IMR-90 (cell line): ENCODE results near the gene AP4S1. TPM values are rescaled to one million over a fixed set of nuclear protein-coding genes. Genes with fewer than 3 reads are reported as not detected.

Experiments
- ATAC-seq: fragments of 200-7000 bp; cut with Tn5 transposase; 2 replicates; pipeline ENCODE4 v1.9.1; 2020; ENCODE audit warnings: low read depth, mild to moderate bottlenecking, moderate library complexity
- BruUV-seq: library from RNA; stranded (reverse); fragments of 400-500 nt; replicated peaks from 2 replicates; lab custom pipeline; 2021; lab: Mats Ljungman, UMichigan
- CTCF ChIA-PET: fragments of 300-600 bp; formaldehyde crosslinking; extraction: SDS; loops from one replicate; lab custom pipeline; 2021; ENCODE audit warnings: antibody characterized with exemption; lab: Yijun Ruan, JAX
- POLR2A ChIA-PET: fragments of 300-600 bp; sonication (Branson Sonifier 250); formaldehyde crosslinking; loops from one replicate; lab custom pipeline; 2022; ENCODE audit warnings: antibody characterized with exemption; ENCODE audit not compliant: unreplicated experiment; lab: Charles Lee
- DNase-seq: peaks from one replicate; pipeline ENCODE4 v3.0.0; 2013
- H2AFZ ChIP-seq: replicated peaks from 2 replicates; pipeline ENCODE3; 2013; ENCODE audit warnings: low read length, mild to moderate bottlenecking; ENCODE audit not compliant: poor library complexity
- H2AK5ac ChIP-seq: 2 replicates; pipeline ENCODE4 v1.6.1; 2013; ENCODE audit warnings: low read depth, low read length, inconsistent platforms
- H2AK9ac ChIP-seq: replicated peaks from 2 replicates; pipeline ENCODE3; 2013; ENCODE audit warnings: mild to moderate bottlenecking, low read depth, low read length, moderate library complexity; ENCODE audit not compliant: poor library complexity
- H2BK120ac ChIP-seq: 2 replicates; pipeline ENCODE4 v1.6.1; 2013; ENCODE audit warnings: low read depth, low read length, inconsistent platforms
- H2BK15ac ChIP-seq: 3 replicates; pipeline ENCODE4 v1.6.1; 2013; ENCODE audit warnings: low read depth, low read length, inconsistent platforms
- H2BK20ac ChIP-seq: 2 replicates; pipeline ENCODE4 v1.6.1; 2013; ENCODE audit warnings: low read depth, mild to moderate bottlenecking, inconsistent platforms, low read length, moderate library complexity
- H2BK5ac ChIP-seq: 2 replicates; pipeline ENCODE4 v1.6.1; 2013; ENCODE audit warnings: mild to moderate bottlenecking, low read depth, low read length, inconsistent platforms; ENCODE audit not compliant: poor library complexity, severe bottlenecking
- H3K14ac ChIP-seq: replicated peaks from 2 replicates; pipeline ENCODE4 v1.6.1; 2013; ENCODE audit warnings: low read depth, low read length, inconsistent platforms
- H3K18ac ChIP-seq: 2 replicates; pipeline ENCODE4 v1.6.1; 2013; ENCODE audit warnings: low read depth, low read length, control low read depth
- H3K23ac ChIP-seq: 2 replicates; pipeline ENCODE4 v1.6.1; 2013; ENCODE audit warnings: low read depth, low read length, inconsistent platforms
- H3K27ac ChIP-seq: 2 replicates; pipeline ENCODE4 v1.5.1; 2013; ENCODE audit warnings: mild to moderate bottlenecking, control low read depth, low read length; ENCODE audit not compliant: insufficient read depth
- H3K27me3 ChIP-seq: 2 replicates; pipeline ENCODE4 v1.6.1; 2013; ENCODE audit warnings: low read length; ENCODE audit not compliant: control insufficient read depth, insufficient read depth
- H3K36me3 ChIP-seq: 2 replicates; pipeline ENCODE4 v1.6.1; 2013; ENCODE audit warnings: low read length, mixed read lengths; ENCODE audit not compliant: control insufficient read depth, insufficient read depth
- H3K4ac ChIP-seq: 2 replicates; pipeline ENCODE4 v1.6.1; 2013; ENCODE audit warnings: low read depth, low read length, inconsistent platforms
- H3K4me1 ChIP-seq: 2 replicates; pipeline ENCODE4 v1.6.1; 2013; ENCODE audit warnings: low read length, mixed read lengths; ENCODE audit not compliant: control insufficient read depth, insufficient read depth
- H3K4me2 ChIP-seq: 2 replicates; pipeline ENCODE4 v1.6.1; 2013; ENCODE audit warnings: low read depth, mild to moderate bottlenecking, control low read depth, low read length, moderate library complexity
- H3K4me3 ChIP-seq: 2 replicates; pipeline ENCODE4 v1.5.1; 2013; ENCODE audit warnings: low read depth, mild to moderate bottlenecking, control low read depth, low read length, moderate library complexity; ENCODE audit not compliant: insufficient read depth
- H3K56ac ChIP-seq: 2 replicates; pipeline ENCODE4 v1.6.1; 2013; ENCODE audit warnings: low read length, inconsistent platforms; ENCODE audit not compliant: insufficient read depth; ENCODE audit errors: extremely low read depth
- H3K79me1 ChIP-seq, 2 experiments: 2 replicates each; pipeline ENCODE4 v1.6.1; 2013; ENCODE audit warnings: low read length in 2 of 2, inconsistent platforms in 1 of 2, low read depth in 1 of 2
- H3K9ac ChIP-seq: 2 replicates; pipeline ENCODE4 v1.6.1; 2013; ENCODE audit warnings: low read depth, low read length, control low read depth
- H3K9me1 ChIP-seq: 2 replicates; pipeline ENCODE4 v1.6.1; 2013; ENCODE audit warnings: low read length, inconsistent platforms; ENCODE audit not compliant: insufficient read depth
- H3K9me3 ChIP-seq: 2 replicates; pipeline ENCODE4 v1.6.1; 2013; ENCODE audit warnings: low read length; ENCODE audit not compliant: control insufficient read depth, insufficient read depth
- H4K20me1 ChIP-seq: 2 replicates; pipeline ENCODE4 v1.6.1; 2013; ENCODE audit warnings: low read length, inconsistent platforms; ENCODE audit not compliant: insufficient read depth
- H4K5ac ChIP-seq: 2 replicates; pipeline ENCODE4 v1.6.1; 2013; ENCODE audit warnings: mild to moderate bottlenecking, low read depth, low read length, control low read depth
- H4K8ac ChIP-seq, 2 experiments: 2 replicates each; pipeline ENCODE4 v1.6.1; 2013; ENCODE audit warnings: low read depth in 2 of 2, low read length in 2 of 2, control low read depth in 1 of 2, inconsistent platforms in 1 of 2
- H4K91ac ChIP-seq: 2 replicates; pipeline ENCODE4 v1.6.1; 2013; ENCODE audit warnings: low read depth, low read length, inconsistent platforms; ENCODE audit not compliant: insufficient read depth
- CHD1 ChIP-seq: IDR thresholded peaks from 2 replicates; pipeline ENCODE4 v1.6.1; 2012; ENCODE audit warnings: low read depth, low read length, improper control_type of control experiment
- FOS ChIP-seq: fragments of 150-350 bp; IDR thresholded peaks from 2 replicates; pipeline ENCODE4 v1.6.1; 2016; ENCODE audit warnings: low read depth, low read length
- SMC3 ChIP-seq: fragments of 150-350 bp; IDR thresholded peaks from 2 replicates; pipeline ENCODE4 v1.6.1; 2016; ENCODE audit warnings: low read depth, mild to moderate bottlenecking, antibody characterized with exemption, low read length, moderate library complexity
- WGBS, 2 experiments: methylation state at CpG; one replicate each; pipeline versions ENCODE4 v1.1.5 to v1.1.7; 2013; ENCODE audit warnings: missing lambda C conversion rate in 2 of 2; ENCODE audit not compliant: insufficient read length in 1 of 2; ENCODE audit errors: extremely low coverage in 2 of 2; 5-methylcytosine and 5-hydroxymethylcytosine counted together
- dilution Hi-C: fragments of 300-500 bp; cut with HindIII; formaldehyde crosslinking; loops from one replicate; pipeline ENCODE4 v1.14.3; 2018; ENCODE audit warnings: low sequenced_read_pairs; ENCODE audit not compliant: unreplicated experiment
- in situ Hi-C: fragments of 300-500 bp; cut with MboI; formaldehyde crosslinking; loops from 3 replicates; pipeline ENCODE4 v1.14.3; 2019; ENCODE audit warnings: low sequenced_read_pairs, inconsistent platforms, mixed read lengths
- intact Hi-C: fragments of 100-400 bp; cut with micrococcal nuclease; formaldehyde crosslinking; loops from 2 replicates; pipeline ENCODE4 v1.10.0; 2022
- polyA plus RNA-seq, 3 experiments: library from polyadenylated mRNA; depleted of rRNA; stranded (reverse); fragments of >200 nt; gene quantifications; 2 replicates each; pipeline ENCODE4 v1.2.3, GENCODE V29; 2012; ENCODE audit warnings: low replicate concordance in 1 of 3
- total RNA-seq: library from RNA; depleted of rRNA; stranded (reverse); fragments of >200 nt; gene quantifications from 2 replicates; pipeline ENCODE4 v1.2.3, GENCODE V29; 2012
- TF ChIP-seq, protein P1 (sequence below): fragments of 150-350 bp; IDR thresholded peaks from 2 replicates; pipeline ENCODE4 v1.6.1; 2017; ENCODE audit warnings: mild to moderate bottlenecking, antibody characterized with exemption, low read length, low read depth
- TF ChIP-seq, protein P2 (sequence below): fragments of 150-350 bp; IDR thresholded peaks from 2 replicates; pipeline ENCODE4 v1.6.1; 2016; ENCODE audit warnings: low read depth, mild to moderate bottlenecking, low read length, moderate library complexity, borderline replicate concordance

AP4S1 gene
- total and polyA plus RNA-seq, 2 of the 4 experiments (the other 2 are of a cell fraction): 2.7 to 4.5 TPM

DNA sequence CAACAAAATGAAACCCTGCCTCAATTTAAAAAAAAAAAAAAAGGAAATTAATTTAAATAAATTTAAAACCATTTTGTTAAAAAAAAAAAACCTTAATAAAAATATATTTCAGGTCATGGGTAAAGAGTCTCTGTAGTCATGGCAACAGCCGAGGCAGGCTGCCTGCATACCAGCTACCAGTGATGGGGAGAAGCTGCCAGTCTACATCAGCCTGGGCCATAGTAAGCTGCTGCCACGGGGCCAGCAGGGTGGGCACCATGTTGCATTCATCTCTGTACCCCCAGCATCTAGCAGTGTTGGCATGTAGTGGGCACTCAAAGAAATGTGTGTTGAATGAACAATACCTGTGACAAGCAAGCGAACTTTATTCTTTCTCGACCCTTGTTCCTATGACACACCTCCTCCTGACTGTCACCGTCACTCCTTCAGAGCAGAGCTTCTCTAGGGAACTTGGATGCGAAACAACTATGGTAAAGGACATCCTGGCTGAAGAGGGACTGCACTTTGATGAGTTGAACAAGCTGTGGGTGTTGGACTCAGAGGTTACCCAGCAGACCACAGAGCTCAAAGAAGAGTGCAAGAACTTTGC lies 7.3 kb upstream of the AP4S1 start:
- H4K20me1 ChIP-seq: peaks cover 76% of the 10 kb centered on the region
- H2BK20ac ChIP-seq: no peak overlapping the region
- no CpG with 5 or more reads among the region's 6 CpGs for WGBS, 2 experiments
- dilution Hi-C loops: no loop called here
- in situ Hi-C loops: no loop called here
- no peaks in the 10 kb centered on the region for H3K27me3 ChIP-seq
- H3K9ac ChIP-seq: no peak overlapping the region
- no peak overlapping the region for H3K4me2 ChIP-seq
- H3K36me3 ChIP-seq: peaks cover 9% of the 10 kb centered on the region
- H2AK9ac ChIP-seq: no peak overlapping the region
- H3K9me3 ChIP-seq: no peaks in the 10 kb centered on the region
- ChIA-PET POLR2A (no interaction called here), CTCF (interaction anchor here (0.6 kb wide), 1 partner anchor 860 kb away, joined by 8 read pairs; no protein-coding TSS in a partner anchor)
- no peak overlapping the region for H4K8ac ChIP-seq
- no peak overlapping the region for H3K23ac ChIP-seq
- no peak overlapping the region for H3K56ac ChIP-seq
- no peak overlapping the region for H3K14ac ChIP-seq
- ATAC-seq: no peak
- peak; percentile 4 for DNase-seq
- no peak overlapping the region for H3K4me3 ChIP-seq
- H3K18ac ChIP-seq: no peak overlapping the region
- H3K27ac ChIP-seq: no peak overlapping the region
- H3K79me1 ChIP-seq: peaks cover 4 to 61% of the 10 kb centered on the region in 2 experiments
- no peak overlapping the region for H2BK15ac ChIP-seq
- H3K4me1 ChIP-seq: peaks cover 3% of the 10 kb centered on the region; the same call in 1 of the 2 replicates
- TF ChIP-seq, protein P1, sequence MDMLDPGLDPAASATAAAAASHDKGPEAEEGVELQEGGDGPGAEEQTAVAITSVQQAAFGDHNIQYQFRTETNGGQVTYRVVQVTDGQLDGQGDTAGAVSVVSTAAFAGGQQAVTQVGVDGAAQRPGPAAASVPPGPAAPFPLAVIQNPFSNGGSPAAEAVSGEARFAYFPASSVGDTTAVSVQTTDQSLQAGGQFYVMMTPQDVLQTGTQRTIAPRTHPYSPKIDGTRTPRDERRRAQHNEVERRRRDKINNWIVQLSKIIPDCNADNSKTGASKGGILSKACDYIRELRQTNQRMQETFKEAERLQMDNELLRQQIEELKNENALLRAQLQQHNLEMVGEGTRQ: no peak
- TF ChIP-seq, protein P2, sequence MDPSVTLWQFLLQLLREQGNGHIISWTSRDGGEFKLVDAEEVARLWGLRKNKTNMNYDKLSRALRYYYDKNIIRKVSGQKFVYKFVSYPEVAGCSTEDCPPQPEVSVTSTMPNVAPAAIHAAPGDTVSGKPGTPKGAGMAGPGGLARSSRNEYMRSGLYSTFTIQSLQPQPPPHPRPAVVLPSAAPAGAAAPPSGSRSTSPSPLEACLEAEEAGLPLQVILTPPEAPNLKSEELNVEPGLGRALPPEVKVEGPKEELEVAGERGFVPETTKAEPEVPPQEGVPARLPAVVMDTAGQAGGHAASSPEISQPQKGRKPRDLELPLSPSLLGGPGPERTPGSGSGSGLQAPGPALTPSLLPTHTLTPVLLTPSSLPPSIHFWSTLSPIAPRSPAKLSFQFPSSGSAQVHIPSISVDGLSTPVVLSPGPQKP: no peak
- TF ChIP-seq CHD1 (no peak), FOS (no peak), SMC3 (no peak)
- no peak overlapping the region for H2AK5ac ChIP-seq
- no peak overlapping the region for H3K4ac ChIP-seq
- H2BK120ac ChIP-seq: no peak overlapping the region
- BruUV-seq: no TSS peak
- intact Hi-C loops: no loop called here
- no peak overlapping the region for H2BK5ac ChIP-seq
- H4K5ac ChIP-seq: no peak overlapping the region
- H2AFZ ChIP-seq: no peak overlapping the region
- no peak overlapping the region for H4K91ac ChIP-seq
- H3K9me1 ChIP-seq: peaks cover 6% of the 10 kb centered on the region; the same call in 1 of the 2 replicates
